HepG2 (cell line): ENCODE measurements around the gene DUS1L. TPM values are rescaled to one million over a fixed set of nuclear protein-coding genes. Genes with fewer than 3 reads are reported as not detected.
A peak's percentile ranks its signal among the peaks of the same experiment; 100 is the strongest.

Source experiments
- CBX5 ChIP-seq: sonication (generic); formaldehyde crosslinking; IDR thresholded peaks from 2 replicates; pipeline ENCODE4 v1.4.0; 2020; ENCODE audit warnings: missing genetic modification reagents, borderline replicate concordance
- CCAR2 ChIP-seq: fragments of 200-400 bp; formaldehyde crosslinking; optimal IDR thresholded peaks from 2 replicates; pipeline ENCODE3; 2018; ENCODE audit warnings: low read depth, mild to moderate bottlenecking, low read length, moderate library complexity
- CCDC6 ChIP-seq: sonication (generic); formaldehyde crosslinking; IDR thresholded peaks from 2 replicates; pipeline ENCODE4 v1.8.1; 2022; ENCODE audit warnings: mild to moderate bottlenecking, missing genetic modification reagents, moderate library complexity
- CENPX ChIP-seq: sonication (generic); formaldehyde crosslinking; IDR thresholded peaks from 2 replicates; pipeline ENCODE4 v1.9.0; 2021; ENCODE audit warnings: mild to moderate bottlenecking, missing genetic modification reagents, moderate library complexity
- CSRNP2 ChIP-seq: sonication (generic); formaldehyde crosslinking; conservative IDR thresholded peaks from 2 replicates; pipeline ENCODE4 v1.8.0; 2022; ENCODE audit warnings: low read depth, missing genetic modification reagents
- E2F1 ChIP-seq: sonication (generic); formaldehyde crosslinking; IDR thresholded peaks from 2 replicates; pipeline ENCODE4 v1.5.0; 2020; ENCODE audit warnings: missing genetic modification reagents
- HIC2 ChIP-seq: sonication (generic); formaldehyde crosslinking; IDR thresholded peaks from 2 replicates; pipeline ENCODE4 v1.9.0; 2022; ENCODE audit warnings: low read depth, missing genetic modification reagents
- LRRFIP1 ChIP-seq: sonication (generic); formaldehyde crosslinking; conservative IDR thresholded peaks from 2 replicates; pipeline ENCODE4 v1.4.0; 2020; ENCODE audit warnings: missing genetic modification reagents
- MIXL1 ChIP-seq: IDR thresholded peaks from 2 replicates; pipeline ENCODE4 v1.6.1; 2016
- POLR2AphosphoS5 ChIP-seq: IDR thresholded peaks from 2 replicates; pipeline ENCODE4 v1.6.1; 2012; ENCODE audit warnings: low read depth, low read length
- TARDBP ChIP-seq: sonication (generic); formaldehyde crosslinking; IDR thresholded peaks from 2 replicates; pipeline ENCODE4 v1.8.0; 2022; ENCODE audit warnings: mild to moderate bottlenecking, missing genetic modification reagents
- ZBTB39 ChIP-seq: sonication (generic); formaldehyde crosslinking; IDR thresholded peaks from 2 replicates; pipeline ENCODE4 v1.5.0; 2020; ENCODE audit warnings: missing genetic modification reagents
- ZC3H4 ChIP-seq: sonication (generic); formaldehyde crosslinking; IDR thresholded peaks from 2 replicates; pipeline ENCODE4 v1.4.0; 2020; ENCODE audit warnings: missing genetic modification reagents, borderline replicate concordance
- ZNF253 ChIP-seq: sonication (generic); formaldehyde crosslinking; IDR thresholded peaks from 2 replicates; pipeline ENCODE4 v1.8.0; 2022; ENCODE audit warnings: mild to moderate bottlenecking, missing genetic modification reagents, borderline replicate concordance
- ZNF317 ChIP-seq: sonication (generic); formaldehyde crosslinking; IDR thresholded peaks from 2 replicates; pipeline ENCODE4 v1.5.0; 2020; ENCODE audit warnings: mild to moderate bottlenecking, missing genetic modification reagents
- ZNF333 ChIP-seq: sonication (generic); formaldehyde crosslinking; IDR thresholded peaks from 2 replicates; pipeline ENCODE4 v1.4.0; 2020; ENCODE audit warnings: mild to moderate bottlenecking, missing genetic modification reagents, borderline replicate concordance
- ZNF580 ChIP-seq: IDR thresholded peaks from 2 replicates; pipeline ENCODE4 v1.6.1; 2016; ENCODE audit warnings: low read depth, borderline replicate concordance
- ZNF878 ChIP-seq: sonication (generic); formaldehyde crosslinking; IDR thresholded peaks from 2 replicates; pipeline ENCODE4 v1.8.1; 2023; ENCODE audit warnings: mild to moderate bottlenecking, missing genetic modification reagents, moderate library complexity
- polyA plus RNA-seq, 8 experiments: library from polyadenylated mRNA; depleted of rRNA in 3 of 8; stranded (reverse) in 7 of 8; unstranded in 1 of 8; fragments of >200 nt; fragmentation: Illumina TruSeq in 4 of 8; extraction: Trizol in 4 of 8; gene quantifications; 2 replicates each; pipeline versions ENCODE4 v1.2.1 to v1.2.3, GENCODE V29; 2011 to 2016; ENCODE audit warnings: low read depth in 4 of 8, missing spikeins in 1 of 8, mixed read lengths in 1 of 8; ENCODE audit not compliant: insufficient read depth in 1 of 8
- total RNA-seq, 5 experiments: library from RNA; depleted of rRNA; stranded (reverse); fragments of >200 nt; fragmentation: Illumina TruSeq; extraction: Trizol; gene quantifications; 2 replicates each; pipeline ENCODE4 v1.2.3, GENCODE V29; 2016; ENCODE audit warnings: low read depth in 1 of 5

Gene DUS1L
- total and polyA plus RNA-seq, 2 of the 13 experiments (the other 11 are each of a cell fraction or from before 2014, with no cell fraction given): 81.0 to 109 TPM

- TF ChIP-seq ZNF317 (CRISPR knock-in tag) (no peak; the same call in 1 of the 2 replicates), MIXL1 (CRISPR knock-in tag) (no peak), ZNF253 (CRISPR knock-in tag) (no peak), ZNF580 (no peak), CCAR2 (no peak), ZBTB39 (CRISPR knock-in tag) (no peak), POLR2AphosphoS5 (peak; percentile 19), CCDC6 (CRISPR knock-in tag) (no peak), HIC2 (CRISPR knock-in tag) (no peak), CSRNP2 (no peak), TARDBP (CRISPR knock-in tag) (no peak), CBX5 (CRISPR knock-in tag) (no peak), ZC3H4 (CRISPR knock-in tag) (no peak; the same call in 1 of the 2 replicates), CENPX (CRISPR knock-in tag) (no peak), ZNF333 (CRISPR knock-in tag) (0 out of 2 replicates have a peak, but pooled peaks have one; percentile 40), E2F1 (CRISPR knock-in tag) (0 out of 2 replicates have a peak, but pooled peaks have one; percentile 13), ZNF878 (no peak), LRRFIP1 (CRISPR knock-in tag) (no peak)
Measured at GRCh38 chr17:82095777-82096708, 30.4 kb upstream of the DUS1L start (continued).
